MM.1S (cell line): Measurements from ENCODE around the gene CTNNA3.

ENCODE experiments used
- DNase-seq: peaks from one replicate; pipeline ENCODE4 v3.0.0-alpha.2; 2015
- H2AFZ ChIP-seq: fragments of 300-600 bp; sonication (generic); 2 replicates; pipeline ENCODE4 v1.6.0; 2016; ENCODE audit warnings: antibody characterized with exemption, low read length
- H3F3A ChIP-seq: fragments of 300-600 bp; sonication (generic); 2 replicates; pipeline ENCODE4 v1.6.1; 2016; ENCODE audit warnings: mild to moderate bottlenecking, antibody characterized with exemption, low read length, moderate library complexity, mixed read lengths; ENCODE audit not compliant: insufficient read depth
- H3K27ac ChIP-seq: fragments of 300-600 bp; sonication (generic); 2 replicates; pipeline ENCODE4 v1.5.1; 2016; ENCODE audit warnings: mild to moderate bottlenecking, low read length
- H3K27me3 ChIP-seq: fragments of 300-600 bp; sonication (generic); replicated peaks from 2 replicates; pipeline ENCODE4 v1.6.0; 2016; ENCODE audit warnings: low read length; ENCODE audit not compliant: insufficient read depth
- H3K36me3 ChIP-seq: fragments of 300-600 bp; sonication (generic); replicated peaks from 2 replicates; pipeline ENCODE4 v1.6.1; 2016; ENCODE audit warnings: mild to moderate bottlenecking, low read length, mixed read lengths; ENCODE audit not compliant: insufficient read depth
- H3K4me1 ChIP-seq: fragments of 300-600 bp; sonication (generic); 2 replicates; pipeline ENCODE4 v1.6.1; 2016; ENCODE audit warnings: low read length, mixed read lengths
- H3K4me2 ChIP-seq: fragments of 300-600 bp; sonication (generic); 2 replicates; pipeline ENCODE4 v1.6.0; 2016; ENCODE audit warnings: low read depth, low read length
- H3K4me3 ChIP-seq: fragments of 300-600 bp; sonication (generic); 2 replicates; pipeline ENCODE4 v1.5.1; 2016; ENCODE audit warnings: low read length, mixed read lengths
- H3K79me2 ChIP-seq: fragments of 300-600 bp; sonication (generic); 2 replicates; pipeline ENCODE4 v1.6.1; 2016; ENCODE audit warnings: mixed run types, low read length, mixed read lengths
- H3K9ac ChIP-seq: fragments of 300-600 bp; sonication (generic); 2 replicates; pipeline ENCODE4 v1.6.1; 2016; ENCODE audit warnings: low read length, mixed read lengths
- H3K9me2 ChIP-seq: fragments of 300-600 bp; sonication (generic); replicated peaks from 2 replicates; pipeline ENCODE4 v1.6.1; 2016; ENCODE audit warnings: mild to moderate bottlenecking, low read length, mixed read lengths; ENCODE audit not compliant: insufficient read depth
- H3K9me3 ChIP-seq: fragments of 300-600 bp; sonication (generic); replicated peaks from 2 replicates; pipeline ENCODE4 v1.6.1; 2016; ENCODE audit warnings: mild to moderate bottlenecking, low read length, mixed read lengths; ENCODE audit not compliant: insufficient read depth
- H4K20me1 ChIP-seq: fragments of 300-600 bp; sonication (generic); 2 replicates; pipeline ENCODE4 v1.6.1; 2016; ENCODE audit warnings: mild to moderate bottlenecking, low read length, moderate library complexity, mixed read lengths; ENCODE audit not compliant: insufficient read depth
- EZH2 ChIP-seq: fragments of 300-600 bp; sonication (generic); optimal IDR thresholded peaks from 2 replicates; pipeline ENCODE3; 2017; ENCODE audit warnings: low read depth, mild to moderate bottlenecking, antibody characterized with exemption, low read length, mixed read lengths
- EZH2phosphoT487 ChIP-seq: fragments of 300-600 bp; sonication (generic); IDR thresholded peaks from 2 replicates; pipeline ENCODE4 v1.6.1; 2018; ENCODE audit warnings: antibody characterized with exemption, low read length
- TF ChIP-seq, protein P1 (sequence below): fragments of 300-600 bp; sonication (generic); IDR thresholded peaks from 2 replicates; pipeline ENCODE4 v1.5.1; 2016; ENCODE audit warnings: antibody characterized with exemption, low read length, mixed read lengths

CTNNA3 gene

DNA sequence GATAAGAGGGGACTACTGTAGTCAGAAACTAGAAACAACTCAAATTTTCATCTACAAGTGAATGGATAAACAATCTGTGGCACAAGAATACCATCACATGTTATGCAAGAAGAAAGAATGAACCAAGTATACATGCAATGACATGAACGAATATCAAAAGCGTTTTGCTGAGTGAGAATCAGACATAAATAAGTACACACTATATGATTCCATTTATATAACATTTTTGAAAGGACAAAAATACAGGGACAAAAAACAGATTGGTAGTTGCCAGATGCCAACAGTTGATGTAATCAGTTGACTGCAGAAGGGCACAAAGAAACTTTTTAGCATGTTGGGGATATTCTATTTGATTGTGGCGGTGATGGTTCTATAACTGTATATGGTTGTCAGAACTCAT lies 33.6 kb downstream of the CTNNA3 start:
- no peak overlapping the region for H3K27ac ChIP-seq
- H3K4me1 ChIP-seq = peaks cover 18% of the 10 kb centered on the region
- no peaks in the 10 kb centered on the region for H3K27me3 ChIP-seq
- no peaks in the 10 kb centered on the region; the same call in 1 of the 2 replicates for H3K9me2 ChIP-seq
- H3K4me2 ChIP-seq = no peak overlapping the region
- no peaks in the 10 kb centered on the region for H3K36me3 ChIP-seq
- H3K9me3 ChIP-seq = no peaks in the 10 kb centered on the region
- H4K20me1 ChIP-seq = no peaks in the 10 kb centered on the region
- H3K4me3 ChIP-seq = no peak overlapping the region
- peaks cover 9% of the 10 kb centered on the region; the same call in 1 of the 2 replicates for H3F3A ChIP-seq
- H2AFZ ChIP-seq = no peak overlapping the region
- TF ChIP-seq, protein P1, sequence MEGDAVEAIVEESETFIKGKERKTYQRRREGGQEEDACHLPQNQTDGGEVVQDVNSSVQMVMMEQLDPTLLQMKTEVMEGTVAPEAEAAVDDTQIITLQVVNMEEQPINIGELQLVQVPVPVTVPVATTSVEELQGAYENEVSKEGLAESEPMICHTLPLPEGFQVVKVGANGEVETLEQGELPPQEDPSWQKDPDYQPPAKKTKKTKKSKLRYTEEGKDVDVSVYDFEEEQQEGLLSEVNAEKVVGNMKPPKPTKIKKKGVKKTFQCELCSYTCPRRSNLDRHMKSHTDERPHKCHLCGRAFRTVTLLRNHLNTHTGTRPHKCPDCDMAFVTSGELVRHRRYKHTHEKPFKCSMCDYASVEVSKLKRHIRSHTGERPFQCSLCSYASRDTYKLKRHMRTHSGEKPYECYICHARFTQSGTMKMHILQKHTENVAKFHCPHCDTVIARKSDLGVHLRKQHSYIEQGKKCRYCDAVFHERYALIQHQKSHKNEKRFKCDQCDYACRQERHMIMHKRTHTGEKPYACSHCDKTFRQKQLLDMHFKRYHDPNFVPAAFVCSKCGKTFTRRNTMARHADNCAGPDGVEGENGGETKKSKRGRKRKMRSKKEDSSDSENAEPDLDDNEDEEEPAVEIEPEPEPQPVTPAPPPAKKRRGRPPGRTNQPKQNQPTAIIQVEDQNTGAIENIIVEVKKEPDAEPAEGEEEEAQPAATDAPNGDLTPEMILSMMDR = no peak
- no peak for TF ChIP-seq EZH2phosphoT487
- no peak for TF ChIP-seq EZH2
- no peaks in the 10 kb centered on the region for H3K79me2 ChIP-seq
- H3K9ac ChIP-seq = no peak overlapping the region
- no peak for DNase-seq

DNA sequence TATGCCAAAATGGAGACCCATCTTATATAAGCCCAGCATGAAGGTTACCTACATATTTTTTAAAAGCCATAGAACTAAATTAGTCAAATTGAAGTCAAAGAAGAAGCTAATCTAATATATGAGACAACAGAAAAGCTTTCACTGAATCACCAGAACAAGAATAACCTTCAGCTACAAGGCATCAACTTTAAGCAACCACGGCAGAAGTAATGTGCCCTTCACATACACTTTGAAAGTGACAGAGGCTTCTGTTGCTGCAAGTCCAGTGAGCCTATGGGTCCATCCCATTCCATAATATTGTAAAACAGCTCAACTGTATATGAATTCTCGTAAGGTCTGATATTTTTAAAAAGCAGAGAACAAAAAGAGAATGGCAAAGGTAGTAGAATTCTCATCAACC lies 36.5 kb downstream of the CTNNA3 start:
- H3K9ac ChIP-seq = no peak overlapping the region
- H3K27ac ChIP-seq = no peak overlapping the region
- H3K9me2 ChIP-seq = no peaks in the 10 kb centered on the region; the same call in 1 of the 2 replicates
- H2AFZ ChIP-seq = no peak overlapping the region
- no peak overlapping the region for H3K4me3 ChIP-seq
- no peaks in the 10 kb centered on the region for H3K36me3 ChIP-seq
- H3K79me2 ChIP-seq = no peaks in the 10 kb centered on the region
- TF ChIP-seq EZH2phosphoT487 (no peak), EZH2 (no peak)
- TF ChIP-seq, protein P1 = no peak
- H3K27me3 ChIP-seq = no peaks in the 10 kb centered on the region
- no peaks in the 10 kb centered on the region for H4K20me1 ChIP-seq
- H3K4me2 ChIP-seq = no peak overlapping the region
- no peaks in the 10 kb centered on the region for H3F3A ChIP-seq
- DNase-seq = no peak
- peaks cover 2% of the 10 kb centered on the region; the same call in 1 of the 2 replicates for H3K4me1 ChIP-seq
- no peaks in the 10 kb centered on the region for H3K9me3 ChIP-seq

DNA sequence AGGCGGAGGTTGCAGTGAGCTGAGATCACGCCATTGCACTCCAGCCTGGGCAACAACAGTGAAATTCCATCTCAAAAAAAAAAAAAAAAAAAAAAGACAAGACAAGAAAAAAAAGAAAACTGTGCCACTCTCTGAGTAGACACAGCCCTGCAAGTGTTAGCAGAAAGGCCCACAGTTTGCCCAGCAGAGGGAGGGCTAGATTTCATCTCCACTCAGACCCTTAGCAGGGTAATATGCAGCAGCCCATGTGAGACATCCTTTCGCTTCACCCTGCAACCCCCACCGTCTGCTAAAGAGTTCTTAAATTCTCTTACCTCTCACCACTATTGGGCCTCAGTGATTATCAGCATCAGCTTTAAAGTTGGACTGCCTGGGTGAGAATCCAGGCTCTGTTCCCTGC lies 38.2 kb downstream of the CTNNA3 start:
- Histone ChIP-seq H3K79me2 (no peaks in the 10 kb centered on the region), H3K4me2 (no peak overlapping the region), H3K4me1 (no peaks in the 10 kb centered on the region), H3K27ac (no peak overlapping the region), H2AFZ (no peak overlapping the region), H3F3A (no peaks in the 10 kb centered on the region), H3K4me3 (no peak overlapping the region), H3K9me2 (no peaks in the 10 kb centered on the region), H3K9me3 (no peaks in the 10 kb centered on the region), H4K20me1 (no peaks in the 10 kb centered on the region), H3K27me3 (no peaks in the 10 kb centered on the region), H3K36me3 (no peaks in the 10 kb centered on the region), H3K9ac (no peak overlapping the region)
- DNase-seq = no peak
- TF ChIP-seq, protein P1 = no peak
- TF ChIP-seq EZH2 (no peak), EZH2phosphoT487 (no peak)

DNA sequence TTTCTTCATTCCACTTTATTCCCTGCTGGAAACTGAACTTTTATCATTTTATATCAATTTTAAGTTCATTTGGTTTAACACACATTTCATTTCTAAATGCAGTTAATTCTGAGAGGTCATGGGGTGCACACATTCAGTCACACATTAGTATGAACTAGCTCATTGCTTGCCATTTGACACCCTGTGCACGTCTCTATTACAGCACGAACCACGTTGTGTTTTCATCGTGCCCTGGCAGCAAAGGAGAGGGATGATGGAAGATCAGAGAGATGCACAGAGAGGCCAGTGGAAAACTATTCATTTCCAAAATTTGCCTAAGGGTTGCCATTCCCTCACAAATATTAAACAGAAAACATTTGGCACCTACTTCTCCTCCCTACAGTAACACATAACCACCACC lies 45.4 kb downstream of the CTNNA3 start:
- no peak overlapping the region for H3K27ac ChIP-seq
- no peaks in the 10 kb centered on the region for H3K9me2 ChIP-seq

More for the DNA sequence above, 45.4 kb downstream of the CTNNA3 start:
- Histone ChIP-seq H3K4me1 (no peaks in the 10 kb centered on the region), H3K36me3 (no peaks in the 10 kb centered on the region), H3K4me2 (no peak overlapping the region), H4K20me1 (no peaks in the 10 kb centered on the region), H3K27me3 (no peaks in the 10 kb centered on the region), H3K4me3 (no peak overlapping the region), H3K9me3 (no peaks in the 10 kb centered on the region), H3K9ac (no peak overlapping the region), H3F3A (no peaks in the 10 kb centered on the region), H3K79me2 (no peaks in the 10 kb centered on the region), H2AFZ (no peak overlapping the region)
- TF ChIP-seq, protein P1 = no peak
- no peak for TF ChIP-seq EZH2phosphoT487
- TF ChIP-seq EZH2 = no peak
- no peak for DNase-seq
